LNCaP clone FGC (cell line): ENCODE data around the gene LGR5.

Experiments used
- DNase-seq: peaks from one replicate; pipeline ENCODE4 v3.0.0-alpha.2; 2011; ENCODE audit warnings: low read depth
- H3K4me3 ChIP-seq: 2 replicates; pipeline ENCODE4 v1.5.1; 2011; ENCODE audit warnings: mild to moderate bottlenecking, low read depth, low read length, control low read depth
- CTCF ChIP-seq: IDR thresholded peaks from 2 replicates; pipeline ENCODE4 v1.5.1; 2012; ENCODE audit warnings: mild to moderate bottlenecking; ENCODE audit not compliant: control insufficient read depth, insufficient read depth; ENCODE audit errors: extremely low read depth

The LGR5 gene

GRCh38 chr12:71576496-71576895 lies 136.9 kb downstream of the LGR5 start:
- DNase-seq, result peak; percentile 81
- TF ChIP-seq CTCF, result no peak
- no peak overlapping the region for H3K4me3 ChIP-seq

GRCh38 chr12:71578694-71579258 lies 139.2 kb downstream of the LGR5 start:
- no peak for TF ChIP-seq CTCF
- H3K4me3 ChIP-seq, result no peak overlapping the region
- DNase-seq, result no peak

- no peak for DNase-seq
- no peak for TF ChIP-seq CTCF
- H3K4me3 ChIP-seq, result no peak overlapping the region
Observed at GRCh38 chr12:71581206-71581605, 141.6 kb downstream of the LGR5 start.

- DNase-seq, result no peak
- TF ChIP-seq CTCF, result no peak
- no peak overlapping the region for H3K4me3 ChIP-seq
Observed at GRCh38 chr12:71582925-71583324, 143.3 kb downstream of the LGR5 start.

GRCh38 chr12:71584356-71584755 lies 144.8 kb downstream of the LGR5 start:
- H3K4me3 ChIP-seq, result no peak overlapping the region
- no peak for DNase-seq
- TF ChIP-seq CTCF, result no peak

GRCh38 chr12:71585218-71585617 lies 145.6 kb downstream of the LGR5 start:
- no peak overlapping the region for H3K4me3 ChIP-seq
- no peak for DNase-seq
- TF ChIP-seq CTCF, result no peak

GRCh38 chr12:71587012-71587411 lies 147.4 kb downstream of the LGR5 start:
- no peak for TF ChIP-seq CTCF
- no peak overlapping the region for H3K4me3 ChIP-seq
- DNase-seq, result no peak
